Smooth muscle cell (in vitro differentiated cells): Measurements from ENCODE around the gene DHRS9. TPM values are rescaled to one million over a fixed set of nuclear protein-coding genes. Genes with fewer than 3 reads are reported as not detected.

Experiments
- DNase-seq: peaks from one replicate; lab custom pipeline; 2025; ENCODE audit not compliant: unreplicated experiment; lab: John Stamatoyannopoulos, UW
- H2AFZ ChIP-seq: fragments of 200-600 bp; sonication (generic); 2 replicates; pipeline ENCODE4 v1.6.0; 2016; ENCODE audit warnings: antibody characterized with exemption, low read depth, mild to moderate bottlenecking
- H3F3A ChIP-seq: fragments of 200-600 bp; sonication (generic); 2 replicates; pipeline ENCODE4 v1.6.0; 2017; ENCODE audit warnings: antibody characterized with exemption, low read depth
- H3K27ac ChIP-seq: fragments of 200-600 bp; sonication (generic); 2 replicates; pipeline ENCODE4 v1.5.1; 2016; ENCODE audit warnings: low read depth, mild to moderate bottlenecking
- H3K27me3 ChIP-seq: fragments of 200-600 bp; sonication (generic); 2 replicates; pipeline ENCODE4 v1.6.1; 2016; ENCODE audit warnings: low read depth, mild to moderate bottlenecking
- H3K36me3 ChIP-seq: fragments of 200-600 bp; sonication (generic); 2 replicates; pipeline ENCODE4 v1.5.1; 2016; ENCODE audit warnings: low read depth
- H3K4me1 ChIP-seq: fragments of 200-600 bp; sonication (generic); 2 replicates; pipeline ENCODE4 v1.5.1; 2016; ENCODE audit warnings: low read depth
- H3K4me2 ChIP-seq: fragments of 200-600 bp; sonication (generic); 2 replicates; pipeline ENCODE4 v1.6.0; 2016; ENCODE audit warnings: mild to moderate bottlenecking
- H3K4me3 ChIP-seq: fragments of 200-600 bp; sonication (generic); 2 replicates; pipeline ENCODE4 v1.5.1; 2016; ENCODE audit warnings: mild to moderate bottlenecking
- H3K79me2 ChIP-seq: fragments of 200-600 bp; sonication (generic); 2 replicates; pipeline ENCODE4 v1.6.0; 2016; ENCODE audit warnings: low read depth, mild to moderate bottlenecking
- H3K9ac ChIP-seq: fragments of 200-600 bp; sonication (generic); 2 replicates; pipeline ENCODE4 v1.6.0; 2016; ENCODE audit warnings: low read depth
- H3K9me3 ChIP-seq: fragments of 200-600 bp; sonication (generic); replicated peaks from 2 replicates; pipeline ENCODE4 v1.5.1; 2016; ENCODE audit warnings: low read depth
- H4K20me1 ChIP-seq: fragments of 200-600 bp; sonication (generic); 2 replicates; pipeline ENCODE4 v1.6.0; 2016; ENCODE audit warnings: low read depth
- WGBS: methylation state at CpG from one replicate; pipeline ENCODE4 v1.1.7; 2016; ENCODE audit warnings: low lambda C conversion rate; 5-methylcytosine and 5-hydroxymethylcytosine counted together
- polyA plus RNA-seq: library from polyadenylated mRNA; unstranded; fragments of >200 nt; fragmentation: Nextera tagmentation; extraction: Ambion mirVana; gene quantifications from 2 replicates; pipeline ENCODE4 v1.2.1, GENCODE V29; 2016
- total RNA-seq: library from RNA; depleted of rRNA; stranded (reverse); fragments of >200 nt; gene quantifications from 2 replicates; pipeline ENCODE4 v1.2.3, GENCODE V29; 2014
- TF ChIP-seq, protein P1 (sequence below): fragments of 200-600 bp; sonication (generic); IDR thresholded peaks from 2 replicates; pipeline ENCODE4 v1.5.1; 2017; ENCODE audit warnings: borderline replicate concordance, mild to moderate bottlenecking, antibody characterized with exemption; ENCODE audit not compliant: insufficient read depth, poor library complexity, severe bottlenecking

The DHRS9 gene
- total and polyA plus RNA-seq, 2 experiments from 2014 or later: 0.09 to 0.38 TPM

GRCh38 chr2:169071455-169071854 is 2.1 kb downstream of the DHRS9 start:
- no peak overlapping the region for H3K4me2 ChIP-seq
- H4K20me1 ChIP-seq: no peaks in the 10 kb centered on the region
- no peak for DNase-seq
- H2AFZ ChIP-seq: no peak overlapping the region
- no peaks in the 10 kb centered on the region for H3K36me3 ChIP-seq
- H3K4me1 ChIP-seq: no peaks in the 10 kb centered on the region
- H3K79me2 ChIP-seq: no peaks in the 10 kb centered on the region
- no peak overlapping the region for H3K27ac ChIP-seq
- no peaks in the 10 kb centered on the region for H3F3A ChIP-seq
- no peak overlapping the region for H3K4me3 ChIP-seq
- H3K9me3 ChIP-seq: no peaks in the 10 kb centered on the region
- TF ChIP-seq, protein P1, sequence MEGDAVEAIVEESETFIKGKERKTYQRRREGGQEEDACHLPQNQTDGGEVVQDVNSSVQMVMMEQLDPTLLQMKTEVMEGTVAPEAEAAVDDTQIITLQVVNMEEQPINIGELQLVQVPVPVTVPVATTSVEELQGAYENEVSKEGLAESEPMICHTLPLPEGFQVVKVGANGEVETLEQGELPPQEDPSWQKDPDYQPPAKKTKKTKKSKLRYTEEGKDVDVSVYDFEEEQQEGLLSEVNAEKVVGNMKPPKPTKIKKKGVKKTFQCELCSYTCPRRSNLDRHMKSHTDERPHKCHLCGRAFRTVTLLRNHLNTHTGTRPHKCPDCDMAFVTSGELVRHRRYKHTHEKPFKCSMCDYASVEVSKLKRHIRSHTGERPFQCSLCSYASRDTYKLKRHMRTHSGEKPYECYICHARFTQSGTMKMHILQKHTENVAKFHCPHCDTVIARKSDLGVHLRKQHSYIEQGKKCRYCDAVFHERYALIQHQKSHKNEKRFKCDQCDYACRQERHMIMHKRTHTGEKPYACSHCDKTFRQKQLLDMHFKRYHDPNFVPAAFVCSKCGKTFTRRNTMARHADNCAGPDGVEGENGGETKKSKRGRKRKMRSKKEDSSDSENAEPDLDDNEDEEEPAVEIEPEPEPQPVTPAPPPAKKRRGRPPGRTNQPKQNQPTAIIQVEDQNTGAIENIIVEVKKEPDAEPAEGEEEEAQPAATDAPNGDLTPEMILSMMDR: no peak
- 64% methylated on average over 5 of the region's 5 CpGs for WGBS
- H3K27me3 ChIP-seq: peaks cover 21% of the 10 kb centered on the region
- H3K9ac ChIP-seq: no peak overlapping the region

DNA sequence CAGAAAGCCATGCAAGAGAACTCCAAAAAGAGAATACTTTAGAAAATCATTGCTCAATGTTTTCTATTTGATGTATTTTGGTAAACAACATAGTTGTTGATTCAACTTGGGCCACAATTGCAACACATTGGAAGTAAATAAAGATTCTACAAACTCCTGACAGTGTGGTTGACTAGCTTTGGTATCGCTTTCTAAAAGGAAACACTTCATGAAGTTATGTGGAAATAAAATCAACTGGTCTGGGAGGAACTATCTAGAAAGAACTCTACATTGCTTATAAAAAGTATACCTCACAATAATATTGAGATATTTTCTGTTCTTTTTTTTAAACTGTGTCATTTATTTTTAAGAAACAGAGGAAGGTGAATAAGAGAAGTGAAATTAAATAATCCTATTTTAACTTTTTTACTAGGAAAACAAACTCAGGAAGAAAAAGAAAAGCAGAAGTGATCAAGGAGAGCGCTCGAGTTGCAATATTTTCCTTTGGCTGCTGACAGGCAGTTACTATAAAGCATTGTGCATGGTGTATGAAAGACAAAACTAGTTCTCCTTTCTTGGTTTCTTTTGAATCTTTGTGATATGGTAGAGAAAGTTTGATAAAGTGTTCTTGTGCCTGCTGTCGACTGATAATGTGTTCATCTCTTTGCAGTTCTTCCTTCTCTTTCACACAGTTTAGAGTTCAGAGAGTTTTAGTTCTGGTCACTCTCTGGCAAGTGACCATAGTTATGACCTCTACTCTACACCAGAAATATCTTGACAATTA is 3.0 kb downstream of the DHRS9 start:
- TF ChIP-seq, protein P1: no peak
- Histone ChIP-seq H3K4me2 (no peak overlapping the region), H3K36me3 (no peaks in the 10 kb centered on the region), H3F3A (no peaks in the 10 kb centered on the region), H3K27me3 (peaks cover 30% of the 10 kb centered on the region), H3K9me3 (no peaks in the 10 kb centered on the region), H3K4me3 (no peak overlapping the region), H3K4me1 (no peaks in the 10 kb centered on the region), H4K20me1 (no peaks in the 10 kb centered on the region), H2AFZ (no peak overlapping the region), H3K27ac (no peak overlapping the region), H3K79me2 (no peaks in the 10 kb centered on the region), H3K9ac (no peak overlapping the region)
- 90% methylated on average over 4 of the region's 4 CpGs for WGBS
- DNase-seq: no peak

- no peak overlapping the region for H3K4me2 ChIP-seq
- H3F3A ChIP-seq: no peaks in the 10 kb centered on the region
- DNase-seq: no peak
- H4K20me1 ChIP-seq: no peaks in the 10 kb centered on the region
- H3K4me3 ChIP-seq: no peak overlapping the region
- no peak overlapping the region for H3K27ac ChIP-seq
- peaks cover 34% of the 10 kb centered on the region for H3K27me3 ChIP-seq
- WGBS: 94% methylated on average over 3 of the region's 3 CpGs
- H3K4me1 ChIP-seq: no peaks in the 10 kb centered on the region
- H3K36me3 ChIP-seq: no peaks in the 10 kb centered on the region
- H3K9ac ChIP-seq: no peak overlapping the region
- H3K9me3 ChIP-seq: no peaks in the 10 kb centered on the region
- no peaks in the 10 kb centered on the region for H3K79me2 ChIP-seq
- TF ChIP-seq, protein P1: no peak
- no peak overlapping the region for H2AFZ ChIP-seq
Observed at GRCh38 chr2:169073211-169073962, 4.0 kb downstream of the DHRS9 start.
